Measurements from ENCODE around the gene CGB7. TPM values are rescaled to one million over a fixed set of nuclear protein-coding genes. Genes with fewer than 3 reads are reported as not detected.
A peak's percentile ranks its signal among the peaks of the same experiment; 100 is the strongest.

Gene CGB7
- total RNA-seq, 1 donor from 2014 or later, result not detected

GRCh38 chr19:49064768-49065611, 7.4 kb upstream of the CGB7 start, which contains the start of gene NTF4:
Gene NTF4 (minus strand): TSS chr19:49064818. CDS start chr19:49061997, 2,821 bp downstream.
- Histone ChIP-seq H3K4me3 (peak within 1 kb of the TSS; percentile 38), H3K4me2 (peak within 1 kb of the TSS; percentile 77), H3F3A (ENCODE audit: low read depth) (peaks cover 20% of the 10 kb centered on the region), H3K27ac (no peak within 1 kb of the TSS), H3K36me3 (no peaks in the 10 kb centered on the region), H2AFZ (replicated peaks) (peak within 1 kb of the TSS; percentile 61), H3K79me2 (ENCODE audit: low read depth) (no peaks in the 10 kb centered on the region), H3K9ac (no peak within 1 kb of the TSS), H3K9me3 (ENCODE audit: low read depth) (no peaks in the 10 kb centered on the region), H4K20me1 (ENCODE audit: low read depth) (no peaks in the 10 kb centered on the region), H3K27me3 (peaks cover 84% of the 10 kb centered on the region), H3K4me1 (peaks cover 19% of the 10 kb centered on the region)
- Mint-ChIP-seq H3K27me3 (ENCODE audit: insufficient read depth, low read depth) (peaks cover 27% of the 10 kb centered on the region), H3K9me3 (peaks cover 9% of the 10 kb centered on the region), H3K4me3 (peak within 1 kb of the TSS; percentile 73), H3K4me1 (peaks cover 24% of the 10 kb centered on the region), H3K36me3 (peaks cover 3% of the 10 kb centered on the region), H3K27ac (no peak within 1 kb of the TSS)
- DNase-seq (ENCODE audit: low spot score), result peak; percentile 88
- TF ChIP-seq EZH2 (IDR thresholded peaks at IDR 0.05) (no peak), EZH2phosphoT487 (IDR thresholded peaks at IDR 0.05) (peak; percentile 12)

- Mint-ChIP-seq H3K9me3 (peaks cover 2% of the 10 kb centered on the region), H3K27me3 (ENCODE audit: insufficient read depth, low read depth) (peaks cover 28% of the 10 kb centered on the region), H3K4me3 (peak overlapping the region; percentile 73), H3K4me1 (peaks cover 28% of the 10 kb centered on the region), H3K36me3 (no peaks in the 10 kb centered on the region), H3K27ac (no peak overlapping the region)
- Histone ChIP-seq H3K36me3 (no peaks in the 10 kb centered on the region), H3K27ac (no peak overlapping the region), H3K4me2 (peak overlapping the region; percentile 77), H3K9me3 (ENCODE audit: low read depth) (no peaks in the 10 kb centered on the region), H3K4me3 (peak overlapping the region; percentile 38), H3K9ac (no peak overlapping the region), H2AFZ (replicated peaks) (peak overlapping the region; percentile 61), H3K27me3 (peaks cover 84% of the 10 kb centered on the region), H3F3A (ENCODE audit: low read depth) (peaks cover 20% of the 10 kb centered on the region), H3K79me2 (ENCODE audit: low read depth) (no peaks in the 10 kb centered on the region), H3K4me1 (peaks cover 19% of the 10 kb centered on the region), H4K20me1 (ENCODE audit: low read depth) (no peaks in the 10 kb centered on the region)
- TF ChIP-seq EZH2phosphoT487 (IDR thresholded peaks at IDR 0.05) (no peak), CTCF (IDR thresholded peaks at IDR 0.05) (no peak), EZH2 (IDR thresholded peaks at IDR 0.05) (no peak)
- peak; percentile 20 for DNase-seq (ENCODE audit: low spot score)
These were observed 6.6 kb upstream of the CGB7 start for GRCh38 chr19:49064029-49064629.

GRCh38 chr19:49061445-49061844, 3.9 kb upstream of the CGB7 start:
- DNase-seq (ENCODE audit: low spot score), result no peak
- H3K9me3 ChIP-seq (ENCODE audit: low read depth), result no peaks in the 10 kb centered on the region
- Mint-ChIP-seq H3K36me3 (no peaks in the 10 kb centered on the region), H3K27me3 (ENCODE audit: insufficient read depth, low read depth) (peaks cover 33% of the 10 kb centered on the region), H3K9me3 (no peaks in the 10 kb centered on the region), H3K4me1 (peaks cover 35% of the 10 kb centered on the region), H3K4me3 (no peak overlapping the region), H3K27ac (no peak overlapping the region)
- peaks cover 20% of the 10 kb centered on the region for H3F3A ChIP-seq (ENCODE audit: low read depth)
- H3K9ac ChIP-seq, result no peak overlapping the region
- no peak overlapping the region for H3K27ac ChIP-seq
- H3K4me3 ChIP-seq, result no peak overlapping the region
- H3K79me2 ChIP-seq (ENCODE audit: low read depth), result no peaks in the 10 kb centered on the region
- H2AFZ ChIP-seq (replicated peaks), result no peak overlapping the region
- peaks cover 84% of the 10 kb centered on the region for H3K27me3 ChIP-seq
- no peaks in the 10 kb centered on the region for H3K36me3 ChIP-seq
- TF ChIP-seq CTCF (IDR thresholded peaks at IDR 0.05), result no peak
- TF ChIP-seq EZH2phosphoT487 (IDR thresholded peaks at IDR 0.05), result no peak
- no peak for TF ChIP-seq EZH2 (IDR thresholded peaks at IDR 0.05)
- no peak overlapping the region for H3K4me2 ChIP-seq
- peaks cover 30% of the 10 kb centered on the region for H3K4me1 ChIP-seq
- peaks cover 5% of the 10 kb centered on the region for H4K20me1 ChIP-seq (ENCODE audit: low read depth)

Data from neural progenitor cell (in vitro differentiated cells).